HepG2 (cell line): Measurements from ENCODE around the gene SERINC4. TPM values are rescaled to one million over a fixed set of nuclear protein-coding genes. Genes with fewer than 3 reads are reported as not detected.

ENCODE experiments used
- CHD4 ChIP-seq: fragments of 200-600 bp; sonication (generic); IDR thresholded peaks from 2 replicates; pipeline ENCODE4 v1.7.0; 2017; ENCODE audit warnings: mild to moderate bottlenecking, low read length, borderline replicate concordance
- FOXK2 ChIP-seq: fragments of 450-650 bp; IDR thresholded peaks from 2 replicates; pipeline ENCODE4 v1.6.1; 2016
- HNF4G ChIP-seq, 2 experiments: sonication (generic) in 1 of 2; formaldehyde crosslinking in 1 of 2; IDR thresholded peaks; 2 replicates each; pipeline versions ENCODE4 v1.4.0 to v1.6.1; 2011 to 2020; ENCODE audit warnings: borderline replicate concordance in 2 of 2, low read depth in 2 of 2, mild to moderate bottlenecking in 2 of 2, low read length in 1 of 2, missing genetic modification reagents in 1 of 2, moderate library complexity in 1 of 2
- JUND ChIP-seq: sonication (generic); formaldehyde crosslinking; IDR thresholded peaks from 2 replicates; pipeline ENCODE4 v1.8.0; 2022; ENCODE audit warnings: mild to moderate bottlenecking, missing genetic modification reagents
- NR2F2 ChIP-seq: IDR thresholded peaks from 2 replicates; pipeline ENCODE4 v1.6.1; 2012; ENCODE audit warnings: low read depth, inconsistent platforms, borderline replicate concordance
- PHF8 ChIP-seq: sonication (generic); formaldehyde crosslinking; IDR thresholded peaks from 2 replicates; pipeline ENCODE4 v1.5.0; 2020; ENCODE audit warnings: missing genetic modification reagents
- RAD21 ChIP-seq: fragments of 450-650 bp; formaldehyde crosslinking; IDR thresholded peaks from 2 replicates; pipeline ENCODE4 v1.5.0; 2020; ENCODE audit warnings: mild to moderate bottlenecking
- RFXANK ChIP-seq: IDR thresholded peaks from 2 replicates; pipeline ENCODE4 v1.6.1; 2016
- RXRA ChIP-seq: sonication (generic); formaldehyde crosslinking; IDR thresholded peaks from 2 replicates; pipeline ENCODE4 v1.5.1; 2020; ENCODE audit warnings: missing genetic modification reagents
- SYNCRIP ChIP-seq: fragments of 200-400 bp; formaldehyde crosslinking; IDR thresholded peaks from 2 replicates; pipeline ENCODE4 v1.6.1; 2018; ENCODE audit warnings: mild to moderate bottlenecking, low read depth, low read length; ENCODE audit not compliant: insufficient read depth
- ZNF143 ChIP-seq: sonication (generic); formaldehyde crosslinking; IDR thresholded peaks from 2 replicates; pipeline ENCODE4 v1.4.0; 2020; ENCODE audit warnings: missing genetic modification reagents
- ZNF510 ChIP-seq: sonication (generic); formaldehyde crosslinking; IDR thresholded peaks from 2 replicates; pipeline ENCODE4 v1.4.0; 2020; ENCODE audit warnings: low read depth, mild to moderate bottlenecking, missing genetic modification reagents
- ZNF776 ChIP-seq: sonication (generic); formaldehyde crosslinking; IDR thresholded peaks from 2 replicates; pipeline ENCODE4 v1.4.0; 2020; ENCODE audit warnings: mild to moderate bottlenecking, missing genetic modification reagents
- ZSCAN22 ChIP-seq: sonication (generic); formaldehyde crosslinking; IDR thresholded peaks from 2 replicates; pipeline ENCODE4 v1.4.0; 2020; ENCODE audit warnings: mild to moderate bottlenecking, missing genetic modification reagents
- polyA plus RNA-seq, 8 experiments: library from polyadenylated mRNA; depleted of rRNA in 3 of 8; stranded (reverse) in 7 of 8; unstranded in 1 of 8; fragments of >200 nt; fragmentation: Illumina TruSeq in 4 of 8; extraction: Trizol in 4 of 8; gene quantifications; 2 replicates each; pipeline versions ENCODE4 v1.2.1 to v1.2.3, GENCODE V29; 2011 to 2016; ENCODE audit warnings: low read depth in 4 of 8, missing spikeins in 1 of 8, mixed read lengths in 1 of 8; ENCODE audit not compliant: insufficient read depth in 1 of 8
- total RNA-seq, 5 experiments: library from RNA; depleted of rRNA; stranded (reverse); fragments of >200 nt; fragmentation: Illumina TruSeq; extraction: Trizol; gene quantifications; 2 replicates each; pipeline ENCODE4 v1.2.3, GENCODE V29; 2016; ENCODE audit warnings: low read depth in 1 of 5
- TF ChIP-seq, protein P1 (sequence below): sonication (generic); formaldehyde crosslinking; IDR thresholded peaks from 2 replicates; pipeline ENCODE4 v1.9.0; 2021; ENCODE audit warnings: missing genetic modification reagents, mild to moderate bottlenecking, borderline replicate concordance
- TF ChIP-seq, protein P2 (sequence below): sonication (generic); formaldehyde crosslinking; IDR thresholded peaks from 2 replicates; pipeline ENCODE4 v1.5.1; 2020; ENCODE audit warnings: missing genetic modification reagents, mild to moderate bottlenecking, borderline replicate concordance
- TF ChIP-seq, protein P3 (sequence below): sonication (generic); formaldehyde crosslinking; IDR thresholded peaks from 2 replicates; pipeline ENCODE4 v1.4.0; 2020; ENCODE audit warnings: missing genetic modification reagents
- TF ChIP-seq, protein P4 (sequence below): sonication (generic); formaldehyde crosslinking; IDR thresholded peaks from 2 replicates; pipeline ENCODE4 v1.4.0; 2020; ENCODE audit warnings: mild to moderate bottlenecking, missing genetic modification reagents

SERINC4 gene
- total and polyA plus RNA-seq, 2 of the 13 experiments (the other 11 are each of a cell fraction or from before 2014, with no cell fraction given) = not detected

GRCh38 chr15:43824302-43825246 is 24.6 kb upstream of the SERINC4 start, which contains the start of gene MFAP1 (continued):
- no peak; the same call in 1 of the 2 replicates for TF ChIP-seq RXRA (CRISPR knock-in tag)
- TF ChIP-seq, protein P1, sequence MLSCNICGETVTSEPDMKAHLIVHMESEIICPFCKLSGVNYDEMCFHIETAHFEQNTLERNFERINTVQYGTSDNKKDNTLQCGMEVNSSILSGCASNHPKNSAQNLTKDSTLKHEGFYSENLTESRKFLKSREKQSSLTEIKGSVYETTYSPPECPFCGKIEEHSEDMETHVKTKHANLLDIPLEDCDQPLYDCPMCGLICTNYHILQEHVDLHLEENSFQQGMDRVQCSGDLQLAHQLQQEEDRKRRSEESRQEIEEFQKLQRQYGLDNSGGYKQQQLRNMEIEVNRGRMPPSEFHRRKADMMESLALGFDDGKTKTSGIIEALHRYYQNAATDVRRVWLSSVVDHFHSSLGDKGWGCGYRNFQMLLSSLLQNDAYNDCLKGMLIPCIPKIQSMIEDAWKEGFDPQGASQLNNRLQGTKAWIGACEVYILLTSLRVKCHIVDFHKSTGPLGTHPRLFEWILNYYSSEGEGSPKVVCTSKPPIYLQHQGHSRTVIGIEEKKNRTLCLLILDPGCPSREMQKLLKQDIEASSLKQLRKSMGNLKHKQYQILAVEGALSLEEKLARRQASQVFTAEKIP (CRISPR knock-in tag) = no peak
- TF ChIP-seq JUND = no peak
- no peak for TF ChIP-seq ZSCAN22
- TF ChIP-seq FOXK2 = peak; percentile 10; the same call in 1 of the 2 replicates
- no peak for TF ChIP-seq CHD4
- TF ChIP-seq NR2F2 = no peak; the same call in 1 of the 2 replicates
- no peak; the same call in 1 of the 2 replicates for TF ChIP-seq ZNF510 (CRISPR knock-in tag)
- TF ChIP-seq RFXANK = no peak
- TF ChIP-seq, protein P2, sequence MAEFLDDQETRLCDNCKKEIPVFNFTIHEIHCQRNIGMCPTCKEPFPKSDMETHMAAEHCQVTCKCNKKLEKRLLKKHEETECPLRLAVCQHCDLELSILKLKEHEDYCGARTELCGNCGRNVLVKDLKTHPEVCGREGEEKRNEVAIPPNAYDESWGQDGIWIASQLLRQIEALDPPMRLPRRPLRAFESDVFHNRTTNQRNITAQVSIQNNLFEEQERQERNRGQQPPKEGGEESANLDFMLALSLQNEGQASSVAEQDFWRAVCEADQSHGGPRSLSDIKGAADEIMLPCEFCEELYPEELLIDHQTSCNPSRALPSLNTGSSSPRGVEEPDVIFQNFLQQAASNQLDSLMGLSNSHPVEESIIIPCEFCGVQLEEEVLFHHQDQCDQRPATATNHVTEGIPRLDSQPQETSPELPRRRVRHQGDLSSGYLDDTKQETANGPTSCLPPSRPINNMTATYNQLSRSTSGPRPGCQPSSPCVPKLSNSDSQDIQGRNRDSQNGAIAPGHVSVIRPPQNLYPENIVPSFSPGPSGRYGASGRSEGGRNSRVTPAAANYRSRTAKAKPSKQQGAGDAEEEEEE (CRISPR knock-in tag) = no peak; the same call in 1 of the 2 replicates
- TF ChIP-seq ZNF143 (CRISPR knock-in tag) = peak; percentile 87
- TF ChIP-seq RAD21 = no peak
- no peak for TF ChIP-seq SYNCRIP
- TF ChIP-seq, protein P3, sequence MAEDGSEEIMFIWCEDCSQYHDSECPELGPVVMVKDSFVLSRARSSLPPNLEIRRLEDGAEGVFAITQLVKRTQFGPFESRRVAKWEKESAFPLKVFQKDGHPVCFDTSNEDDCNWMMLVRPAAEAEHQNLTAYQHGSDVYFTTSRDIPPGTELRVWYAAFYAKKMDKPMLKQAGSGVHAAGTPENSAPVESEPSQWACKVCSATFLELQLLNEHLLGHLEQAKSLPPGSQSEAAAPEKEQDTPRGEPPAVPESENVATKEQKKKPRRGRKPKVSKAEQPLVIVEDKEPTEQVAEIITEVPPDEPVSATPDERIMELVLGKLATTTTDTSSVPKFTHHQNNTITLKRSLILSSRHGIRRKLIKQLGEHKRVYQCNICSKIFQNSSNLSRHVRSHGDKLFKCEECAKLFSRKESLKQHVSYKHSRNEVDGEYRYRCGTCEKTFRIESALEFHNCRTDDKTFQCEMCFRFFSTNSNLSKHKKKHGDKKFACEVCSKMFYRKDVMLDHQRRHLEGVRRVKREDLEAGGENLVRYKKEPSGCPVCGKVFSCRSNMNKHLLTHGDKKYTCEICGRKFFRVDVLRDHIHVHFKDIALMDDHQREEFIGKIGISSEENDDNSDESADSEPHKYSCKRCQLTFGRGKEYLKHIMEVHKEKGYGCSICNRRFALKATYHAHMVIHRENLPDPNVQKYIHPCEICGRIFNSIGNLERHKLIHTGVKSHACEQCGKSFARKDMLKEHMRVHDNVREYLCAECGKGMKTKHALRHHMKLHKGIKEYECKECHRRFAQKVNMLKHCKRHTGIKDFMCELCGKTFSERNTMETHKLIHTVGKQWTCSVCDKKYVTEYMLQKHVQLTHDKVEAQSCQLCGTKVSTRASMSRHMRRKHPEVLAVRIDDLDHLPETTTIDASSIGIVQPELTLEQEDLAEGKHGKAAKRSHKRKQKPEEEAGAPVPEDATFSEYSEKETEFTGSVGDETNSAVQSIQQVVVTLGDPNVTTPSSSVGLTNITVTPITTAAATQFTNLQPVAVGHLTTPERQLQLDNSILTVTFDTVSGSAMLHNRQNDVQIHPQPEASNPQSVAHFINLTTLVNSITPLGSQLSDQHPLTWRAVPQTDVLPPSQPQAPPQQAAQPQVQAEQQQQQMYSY (CRISPR knock-in tag) = no peak; the same call in 1 of the 2 replicates
- TF ChIP-seq PHF8 (CRISPR knock-in tag) = peak; percentile 92
- no peak for TF ChIP-seq HNF4G (IDR thresholded peaks at IDR 0.05; ENCODE audit: borderline replicate concordance, low read depth, low read length)
- no peak for TF ChIP-seq HNF4G (CRISPR knock-in tag; IDR thresholded peaks at IDR 0.05; ENCODE audit: borderline replicate concordance, low read depth)
- TF ChIP-seq, protein P4, sequence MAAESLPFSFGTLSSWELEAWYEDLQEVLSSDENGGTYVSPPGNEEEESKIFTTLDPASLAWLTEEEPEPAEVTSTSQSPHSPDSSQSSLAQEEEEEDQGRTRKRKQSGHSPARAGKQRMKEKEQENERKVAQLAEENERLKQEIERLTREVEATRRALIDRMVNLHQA (CRISPR knock-in tag) = no peak
- no peak for TF ChIP-seq ZNF776 (CRISPR knock-in tag)
